MM.1S (cell line): ENCODE results near the gene NDUFS8.

ENCODE experiments used
- DNase-seq: peaks from one replicate; pipeline ENCODE4 v3.0.0-alpha.2; 2015
- H2AFZ ChIP-seq: fragments of 300-600 bp; sonication (generic); 2 replicates; pipeline ENCODE4 v1.6.0; 2016; ENCODE audit warnings: antibody characterized with exemption, low read length
- H3F3A ChIP-seq: fragments of 300-600 bp; sonication (generic); 2 replicates; pipeline ENCODE4 v1.6.1; 2016; ENCODE audit warnings: mild to moderate bottlenecking, antibody characterized with exemption, low read length, moderate library complexity, mixed read lengths; ENCODE audit not compliant: insufficient read depth
- H3K27ac ChIP-seq: fragments of 300-600 bp; sonication (generic); 2 replicates; pipeline ENCODE4 v1.5.1; 2016; ENCODE audit warnings: mild to moderate bottlenecking, low read length
- H3K27me3 ChIP-seq: fragments of 300-600 bp; sonication (generic); replicated peaks from 2 replicates; pipeline ENCODE4 v1.6.0; 2016; ENCODE audit warnings: low read length; ENCODE audit not compliant: insufficient read depth
- H3K36me3 ChIP-seq: fragments of 300-600 bp; sonication (generic); replicated peaks from 2 replicates; pipeline ENCODE4 v1.6.1; 2016; ENCODE audit warnings: mild to moderate bottlenecking, low read length, mixed read lengths; ENCODE audit not compliant: insufficient read depth
- H3K4me1 ChIP-seq: fragments of 300-600 bp; sonication (generic); 2 replicates; pipeline ENCODE4 v1.6.1; 2016; ENCODE audit warnings: low read length, mixed read lengths
- H3K4me2 ChIP-seq: fragments of 300-600 bp; sonication (generic); 2 replicates; pipeline ENCODE4 v1.6.0; 2016; ENCODE audit warnings: low read depth, low read length
- H3K4me3 ChIP-seq: fragments of 300-600 bp; sonication (generic); 2 replicates; pipeline ENCODE4 v1.5.1; 2016; ENCODE audit warnings: low read length, mixed read lengths
- H3K79me2 ChIP-seq: fragments of 300-600 bp; sonication (generic); 2 replicates; pipeline ENCODE4 v1.6.1; 2016; ENCODE audit warnings: mixed run types, low read length, mixed read lengths
- H3K9ac ChIP-seq: fragments of 300-600 bp; sonication (generic); 2 replicates; pipeline ENCODE4 v1.6.1; 2016; ENCODE audit warnings: low read length, mixed read lengths
- H3K9me2 ChIP-seq: fragments of 300-600 bp; sonication (generic); replicated peaks from 2 replicates; pipeline ENCODE4 v1.6.1; 2016; ENCODE audit warnings: mild to moderate bottlenecking, low read length, mixed read lengths; ENCODE audit not compliant: insufficient read depth
- H3K9me3 ChIP-seq: fragments of 300-600 bp; sonication (generic); replicated peaks from 2 replicates; pipeline ENCODE4 v1.6.1; 2016; ENCODE audit warnings: mild to moderate bottlenecking, low read length, mixed read lengths; ENCODE audit not compliant: insufficient read depth
- H4K20me1 ChIP-seq: fragments of 300-600 bp; sonication (generic); 2 replicates; pipeline ENCODE4 v1.6.1; 2016; ENCODE audit warnings: mild to moderate bottlenecking, low read length, moderate library complexity, mixed read lengths; ENCODE audit not compliant: insufficient read depth
- EZH2 ChIP-seq: fragments of 300-600 bp; sonication (generic); optimal IDR thresholded peaks from 2 replicates; pipeline ENCODE3; 2017; ENCODE audit warnings: low read depth, mild to moderate bottlenecking, antibody characterized with exemption, low read length, mixed read lengths
- EZH2phosphoT487 ChIP-seq: fragments of 300-600 bp; sonication (generic); IDR thresholded peaks from 2 replicates; pipeline ENCODE4 v1.6.1; 2018; ENCODE audit warnings: antibody characterized with exemption, low read length
- TF ChIP-seq, protein P1 (sequence below): fragments of 300-600 bp; sonication (generic); IDR thresholded peaks from 2 replicates; pipeline ENCODE4 v1.5.1; 2016; ENCODE audit warnings: antibody characterized with exemption, low read length, mixed read lengths

NDUFS8 gene

DNA sequence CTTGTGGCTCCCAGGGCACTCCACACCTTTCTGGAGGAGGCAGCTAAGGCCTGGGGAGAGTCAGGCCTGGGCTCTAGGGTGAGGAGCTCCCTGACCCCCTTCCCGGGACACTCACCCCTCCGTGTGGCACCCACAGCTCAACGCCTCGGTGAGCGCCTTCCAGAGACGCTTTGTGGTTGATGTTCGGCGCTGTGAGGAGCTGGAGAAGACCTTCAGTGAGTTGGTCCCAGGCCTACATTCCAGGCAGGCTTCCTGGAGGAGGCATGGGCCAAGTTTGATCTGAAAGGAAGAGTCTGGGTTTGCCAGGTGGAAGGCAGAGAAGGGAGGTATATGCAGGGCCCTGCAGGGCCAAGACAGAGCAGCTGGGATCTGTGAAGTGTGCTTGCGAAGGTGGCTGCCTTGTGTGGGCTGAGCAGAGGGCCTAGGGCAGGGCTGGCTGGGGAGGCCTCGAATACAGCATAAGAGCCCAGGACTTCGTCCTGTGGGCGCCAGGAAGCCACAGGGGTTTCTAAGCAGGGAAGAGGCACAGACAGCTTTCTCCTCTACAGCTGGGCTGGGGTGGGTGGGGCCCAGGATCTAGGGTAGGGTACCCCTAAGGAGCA, 11.2 kb downstream of the NDUFS8 start:
- no peaks in the 10 kb centered on the region; the same call in 1 of the 2 replicates for H3K36me3 ChIP-seq
- H2AFZ ChIP-seq = no peak overlapping the region
- TF ChIP-seq, protein P1, sequence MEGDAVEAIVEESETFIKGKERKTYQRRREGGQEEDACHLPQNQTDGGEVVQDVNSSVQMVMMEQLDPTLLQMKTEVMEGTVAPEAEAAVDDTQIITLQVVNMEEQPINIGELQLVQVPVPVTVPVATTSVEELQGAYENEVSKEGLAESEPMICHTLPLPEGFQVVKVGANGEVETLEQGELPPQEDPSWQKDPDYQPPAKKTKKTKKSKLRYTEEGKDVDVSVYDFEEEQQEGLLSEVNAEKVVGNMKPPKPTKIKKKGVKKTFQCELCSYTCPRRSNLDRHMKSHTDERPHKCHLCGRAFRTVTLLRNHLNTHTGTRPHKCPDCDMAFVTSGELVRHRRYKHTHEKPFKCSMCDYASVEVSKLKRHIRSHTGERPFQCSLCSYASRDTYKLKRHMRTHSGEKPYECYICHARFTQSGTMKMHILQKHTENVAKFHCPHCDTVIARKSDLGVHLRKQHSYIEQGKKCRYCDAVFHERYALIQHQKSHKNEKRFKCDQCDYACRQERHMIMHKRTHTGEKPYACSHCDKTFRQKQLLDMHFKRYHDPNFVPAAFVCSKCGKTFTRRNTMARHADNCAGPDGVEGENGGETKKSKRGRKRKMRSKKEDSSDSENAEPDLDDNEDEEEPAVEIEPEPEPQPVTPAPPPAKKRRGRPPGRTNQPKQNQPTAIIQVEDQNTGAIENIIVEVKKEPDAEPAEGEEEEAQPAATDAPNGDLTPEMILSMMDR = no peak
- no peak for TF ChIP-seq EZH2phosphoT487
- TF ChIP-seq EZH2 = no peak
- no peaks in the 10 kb centered on the region for H3K27me3 ChIP-seq
- no peak overlapping the region for H3K27ac ChIP-seq
- peaks cover 27% of the 10 kb centered on the region; the same call in 1 of the 2 replicates for H3F3A ChIP-seq
- H3K4me1 ChIP-seq = peaks cover 16% of the 10 kb centered on the region
- no peak for DNase-seq
- H3K79me2 ChIP-seq = peaks cover 69% of the 10 kb centered on the region
- no peaks in the 10 kb centered on the region for H3K9me2 ChIP-seq
- peaks cover 5% of the 10 kb centered on the region; the same call in 1 of the 2 replicates for H4K20me1 ChIP-seq
- H3K4me3 ChIP-seq = 0 out of 2 replicates have a peak overlapping the region, but pooled peaks have one; percentile 89
- H3K4me2 ChIP-seq = peak overlapping the region; percentile 95; the same call in 1 of the 2 replicates
- H3K9ac ChIP-seq = no peak overlapping the region
- no peaks in the 10 kb centered on the region for H3K9me3 ChIP-seq

DNA sequence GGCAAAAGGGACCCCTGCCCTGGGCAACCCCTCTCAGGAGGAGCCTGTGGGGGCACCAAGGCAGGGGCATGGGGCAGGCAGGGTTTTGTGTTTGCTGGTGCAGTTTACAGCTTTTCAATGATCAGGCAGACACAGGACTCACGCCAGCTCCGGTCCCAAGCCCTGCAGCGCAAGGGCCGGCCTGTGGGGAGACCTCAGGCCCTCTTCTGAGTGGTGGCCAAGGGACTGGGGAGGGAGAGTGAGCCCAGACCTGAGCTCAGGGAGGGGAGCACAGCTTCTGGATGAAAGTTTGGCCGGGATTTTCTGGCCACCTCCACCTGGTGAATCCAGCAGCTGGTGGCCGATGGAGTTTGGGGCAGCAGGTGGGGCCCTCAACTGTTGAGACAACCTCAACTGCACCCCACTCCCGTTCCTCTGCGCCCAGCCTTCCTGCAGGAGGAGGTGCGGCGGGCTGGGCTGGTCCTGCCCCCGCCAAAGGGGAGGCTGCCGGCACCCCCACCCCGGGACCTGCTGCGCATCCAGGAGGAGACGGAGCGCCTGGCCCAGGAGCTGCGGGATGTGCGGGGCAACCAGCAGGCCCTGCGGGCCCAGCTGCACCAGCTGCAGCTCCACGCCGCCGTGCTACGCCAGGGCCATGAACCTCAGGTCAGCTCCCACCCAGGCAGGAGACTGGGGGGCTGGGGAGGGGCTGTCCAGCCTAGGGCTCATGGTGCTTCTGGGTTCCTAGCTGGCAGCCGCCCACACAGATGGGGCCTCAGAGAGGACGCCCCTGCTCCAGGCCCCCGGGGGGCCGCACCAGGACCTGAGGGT, 11.9 kb downstream of the NDUFS8 start:
- H3K36me3 ChIP-seq = no peaks in the 10 kb centered on the region; the same call in 1 of the 2 replicates
- no peaks in the 10 kb centered on the region for H3K9me3 ChIP-seq
- no peak overlapping the region for H3K9ac ChIP-seq

DNA sequence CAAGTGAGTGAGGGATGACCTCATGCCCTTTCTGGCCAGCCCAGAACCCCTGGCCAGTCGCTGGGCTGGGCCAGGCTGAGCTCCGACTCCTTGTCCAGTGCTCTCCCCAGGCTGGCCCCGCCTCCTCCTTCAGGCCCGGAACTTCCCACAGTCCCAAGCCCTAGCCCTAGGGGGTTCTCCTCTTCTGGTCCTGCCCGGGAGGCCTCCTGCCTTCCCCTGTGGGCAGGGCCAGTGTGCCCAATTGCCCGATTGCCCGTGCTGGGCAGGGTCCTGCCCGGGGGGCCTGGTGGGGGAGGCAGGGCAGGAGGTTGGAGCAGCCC, 12.5 kb downstream of the NDUFS8 start:
- TF ChIP-seq EZH2phosphoT487 (no peak), EZH2 (no peak)
- TF ChIP-seq, protein P1 = no peak
- Histone ChIP-seq H3F3A (peaks cover 14% of the 10 kb centered on the region; the same call in 1 of the 2 replicates), H3K4me2 (no peak overlapping the region), H2AFZ (no peak overlapping the region), H3K36me3 (no peaks in the 10 kb centered on the region; the same call in 1 of the 2 replicates), H3K79me2 (peaks cover 69% of the 10 kb centered on the region), H3K9me2 (no peaks in the 10 kb centered on the region), H3K4me3 (no peak overlapping the region), H3K9me3 (no peaks in the 10 kb centered on the region), H4K20me1 (peaks cover 5% of the 10 kb centered on the region; the same call in 1 of the 2 replicates), H3K27ac (no peak overlapping the region), H3K9ac (no peak overlapping the region), H3K4me1 (peaks cover 15% of the 10 kb centered on the region), H3K27me3 (no peaks in the 10 kb centered on the region)
- no peak for DNase-seq

More for the DNA sequence above, 11.9 kb downstream of the NDUFS8 start:
- no peaks in the 10 kb centered on the region for H3K9me2 ChIP-seq
- no peak overlapping the region for H2AFZ ChIP-seq
- H3K4me1 ChIP-seq = peaks cover 16% of the 10 kb centered on the region
- no peaks in the 10 kb centered on the region for H3K27me3 ChIP-seq
- H3K27ac ChIP-seq = no peak overlapping the region
- no peak overlapping the region for H3K4me3 ChIP-seq
- TF ChIP-seq, protein P1 = no peak
- TF ChIP-seq EZH2phosphoT487 (no peak), EZH2 (no peak)
- H3F3A ChIP-seq = peaks cover 20% of the 10 kb centered on the region; the same call in 1 of the 2 replicates
- no peak for DNase-seq
- peaks cover 69% of the 10 kb centered on the region for H3K79me2 ChIP-seq
- H4K20me1 ChIP-seq = peaks cover 5% of the 10 kb centered on the region; the same call in 1 of the 2 replicates
- H3K4me2 ChIP-seq = no peak overlapping the region
